ENCODE results near the gene SNTA1. TPM values are rescaled to one million over a fixed set of nuclear protein-coding genes. Genes with fewer than 3 reads are reported as not detected.
"Not testable (repeated sequence)": the region's sequence is repeated elsewhere in the genome, so short reads cannot be mapped to it uniquely, and the experiment has no call there.

The SNTA1 gene
- total RNA-seq, 2 donors from 2014 or later: 4.5 to 5.7 TPM

DNA sequence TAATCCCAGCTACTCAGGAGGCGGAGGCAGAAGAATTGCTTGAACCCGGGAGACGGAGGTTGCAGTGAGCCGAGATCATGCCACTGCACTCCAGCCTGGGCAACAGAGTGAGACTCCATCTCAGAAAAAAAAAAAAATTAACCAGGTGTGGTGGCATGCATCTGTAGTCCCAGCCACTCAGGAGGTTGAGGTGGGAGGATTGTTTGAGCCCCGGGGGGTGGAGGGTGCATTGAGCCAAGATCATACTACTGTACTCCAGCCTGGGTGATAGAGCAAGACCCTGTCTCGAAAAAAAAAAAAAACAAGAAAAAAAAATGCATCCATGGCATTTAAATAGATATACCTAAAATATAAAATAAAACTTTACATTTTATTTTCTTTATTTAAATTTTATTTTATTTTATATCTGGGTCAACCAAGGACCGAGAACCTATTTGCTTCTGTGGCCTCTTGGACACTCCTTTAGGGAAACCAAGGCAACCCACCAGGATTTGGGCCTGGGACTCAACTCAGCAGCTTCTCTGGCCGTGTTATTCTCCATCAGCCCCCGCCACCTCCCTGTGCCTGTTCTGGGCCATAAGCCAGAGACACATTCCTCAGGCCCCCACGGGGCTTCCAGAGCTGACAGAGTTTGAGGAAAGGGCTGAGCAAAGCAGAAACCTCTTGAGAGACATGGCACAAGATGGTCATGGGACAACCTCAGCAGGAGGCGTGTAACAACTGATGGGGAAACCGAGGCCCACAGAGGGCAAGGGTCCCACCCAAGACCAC, 6.2 kb downstream of the SNTA1 start:
- Histone ChIP-seq H3K27ac (no peak overlapping the region), H3K9me3 (no peaks in the 10 kb centered on the region), H3K4me3 (no peak overlapping the region), H3K9ac (ENCODE audit: low read depth in 2 of 2, low read length in 2 of 2) (no peak overlapping the region), H3K27me3 (no peaks in the 10 kb centered on the region), H3K4me1 (no peaks in the 10 kb centered on the region), H3K36me3 (no peaks in the 10 kb centered on the region)
- DNase-seq: no peak
- TF ChIP-seq, protein P1, sequence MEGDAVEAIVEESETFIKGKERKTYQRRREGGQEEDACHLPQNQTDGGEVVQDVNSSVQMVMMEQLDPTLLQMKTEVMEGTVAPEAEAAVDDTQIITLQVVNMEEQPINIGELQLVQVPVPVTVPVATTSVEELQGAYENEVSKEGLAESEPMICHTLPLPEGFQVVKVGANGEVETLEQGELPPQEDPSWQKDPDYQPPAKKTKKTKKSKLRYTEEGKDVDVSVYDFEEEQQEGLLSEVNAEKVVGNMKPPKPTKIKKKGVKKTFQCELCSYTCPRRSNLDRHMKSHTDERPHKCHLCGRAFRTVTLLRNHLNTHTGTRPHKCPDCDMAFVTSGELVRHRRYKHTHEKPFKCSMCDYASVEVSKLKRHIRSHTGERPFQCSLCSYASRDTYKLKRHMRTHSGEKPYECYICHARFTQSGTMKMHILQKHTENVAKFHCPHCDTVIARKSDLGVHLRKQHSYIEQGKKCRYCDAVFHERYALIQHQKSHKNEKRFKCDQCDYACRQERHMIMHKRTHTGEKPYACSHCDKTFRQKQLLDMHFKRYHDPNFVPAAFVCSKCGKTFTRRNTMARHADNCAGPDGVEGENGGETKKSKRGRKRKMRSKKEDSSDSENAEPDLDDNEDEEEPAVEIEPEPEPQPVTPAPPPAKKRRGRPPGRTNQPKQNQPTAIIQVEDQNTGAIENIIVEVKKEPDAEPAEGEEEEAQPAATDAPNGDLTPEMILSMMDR (IDR thresholded peaks at IDR 0.05): no peak
- intact Hi-C loops (cut with DNase I): no loop called here

DNA sequence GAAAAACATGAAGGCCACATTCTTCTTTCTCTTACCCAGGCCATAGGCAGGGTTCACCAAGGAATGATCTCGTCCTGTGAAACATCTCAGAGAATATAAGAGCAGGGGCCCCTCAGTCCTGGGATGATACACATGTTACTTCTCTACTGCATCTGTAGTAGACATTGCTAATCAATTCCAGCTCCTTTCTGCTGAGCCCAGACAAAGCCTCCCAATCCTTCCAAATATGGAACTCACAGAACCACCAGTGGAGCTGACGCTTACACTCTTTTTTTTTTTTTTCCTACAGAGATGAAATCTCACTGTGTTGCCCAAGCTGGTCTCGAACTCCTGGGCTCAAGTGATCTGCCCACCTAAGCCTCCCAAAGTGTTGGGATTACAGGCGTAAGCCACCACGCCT, 9.1 kb downstream of the SNTA1 start:
- no peaks in the 10 kb centered on the region for H3K4me1 ChIP-seq
- H3K36me3 ChIP-seq: no peaks in the 10 kb centered on the region
- no peak overlapping the region for H3K9ac ChIP-seq (ENCODE audit: low read depth in 2 of 2, low read length in 2 of 2)
- no peak overlapping the region for H3K4me3 ChIP-seq
- no peak for DNase-seq
- H3K27me3 ChIP-seq: no peaks in the 10 kb centered on the region
- intact Hi-C loops (cut with DNase I): no loop called here
- no peak overlapping the region for H3K27ac ChIP-seq
- TF ChIP-seq, protein P1 (IDR thresholded peaks at IDR 0.05): no peak
- no peaks in the 10 kb centered on the region for H3K9me3 ChIP-seq

DNA sequence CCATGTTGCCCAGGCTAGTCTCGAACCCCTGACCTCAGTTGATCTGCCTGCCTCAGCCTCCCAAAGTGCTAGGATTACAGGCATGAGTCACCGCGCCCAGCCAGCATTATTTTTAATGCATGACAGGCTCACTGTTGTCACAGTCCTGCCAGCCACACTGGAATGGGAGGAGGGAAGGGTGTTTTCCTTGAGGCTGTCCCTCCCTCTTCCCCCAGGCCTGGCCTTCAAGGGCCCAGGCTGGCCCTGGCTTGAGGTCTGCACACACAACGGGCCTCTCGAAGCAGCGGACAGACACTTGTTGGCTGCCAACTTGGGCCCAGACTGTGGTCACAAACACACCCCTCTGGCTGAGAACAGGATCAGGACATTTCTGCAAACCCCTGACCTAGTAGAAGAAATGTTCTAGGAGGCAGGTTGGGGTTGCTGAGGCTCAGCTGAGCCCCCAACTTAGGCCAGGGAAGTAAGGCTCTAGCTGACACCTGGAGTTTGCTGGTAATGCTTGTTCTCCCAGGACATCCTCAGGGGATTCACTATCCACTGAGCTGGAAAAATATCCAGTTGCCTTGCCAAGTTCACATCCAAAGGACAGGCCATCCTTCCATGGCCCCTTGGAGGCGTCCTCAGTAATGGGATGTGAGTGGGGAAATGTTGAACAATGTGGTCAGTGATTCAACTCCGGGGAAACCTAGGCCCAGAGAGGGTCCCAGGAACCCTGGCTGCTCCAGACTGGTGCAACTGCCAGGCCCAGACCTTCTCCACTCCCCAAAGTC, 9.9 kb downstream of the SNTA1 start:
- Histone ChIP-seq H3K4me1 (no peaks in the 10 kb centered on the region), H3K9me3 (no peaks in the 10 kb centered on the region), H3K27ac (no peak overlapping the region), H3K27me3 (no peaks in the 10 kb centered on the region), H3K4me3 (no peak overlapping the region), H3K36me3 (no peaks in the 10 kb centered on the region), H3K9ac (ENCODE audit: low read depth in 2 of 2, low read length in 2 of 2) (no peak overlapping the region)
- DNase-seq: no peak
- intact Hi-C loops (cut with DNase I): no loop called here
- TF ChIP-seq, protein P1 (IDR thresholded peaks at IDR 0.05): no peak

DNA sequence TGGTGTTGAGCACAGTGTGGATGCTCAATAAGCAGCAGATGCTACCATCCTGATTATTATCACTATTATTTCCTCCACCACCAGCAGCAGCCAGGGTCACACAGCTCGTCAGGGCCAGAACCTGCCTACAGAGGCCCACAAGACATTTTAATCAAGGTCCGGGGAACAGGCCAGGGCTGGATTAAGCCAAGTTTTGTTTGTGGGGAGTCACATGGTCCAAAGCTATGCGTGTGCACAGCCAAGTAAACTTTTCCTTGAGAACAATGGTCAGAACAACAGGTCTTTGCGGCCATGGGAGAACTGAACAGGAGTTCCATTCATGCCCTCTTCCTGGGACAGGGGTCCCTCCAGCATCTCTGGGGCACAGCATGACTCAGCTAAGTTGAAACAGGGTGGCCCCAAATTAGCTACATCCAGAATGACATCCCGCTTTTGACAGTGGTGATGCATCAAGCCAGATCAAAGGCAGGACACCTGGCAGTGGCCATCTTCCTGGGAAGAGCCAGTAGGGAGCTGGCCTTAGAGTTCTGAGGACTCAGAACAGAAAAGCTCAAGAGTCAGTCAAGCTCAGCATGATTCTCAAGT, 11.7 kb downstream of the SNTA1 start:
- Histone ChIP-seq H3K4me1 (no peaks in the 10 kb centered on the region), H3K27me3 (no peaks in the 10 kb centered on the region), H3K27ac (no peak overlapping the region), H3K9ac (ENCODE audit: low read depth in 2 of 2, low read length in 2 of 2) (no peak overlapping the region), H3K36me3 (no peaks in the 10 kb centered on the region), H3K4me3 (no peak overlapping the region), H3K9me3 (no peaks in the 10 kb centered on the region)
- intact Hi-C loops (cut with DNase I): no loop called here
- TF ChIP-seq, protein P1 (IDR thresholded peaks at IDR 0.05): no peak
- DNase-seq: no peak

DNA sequence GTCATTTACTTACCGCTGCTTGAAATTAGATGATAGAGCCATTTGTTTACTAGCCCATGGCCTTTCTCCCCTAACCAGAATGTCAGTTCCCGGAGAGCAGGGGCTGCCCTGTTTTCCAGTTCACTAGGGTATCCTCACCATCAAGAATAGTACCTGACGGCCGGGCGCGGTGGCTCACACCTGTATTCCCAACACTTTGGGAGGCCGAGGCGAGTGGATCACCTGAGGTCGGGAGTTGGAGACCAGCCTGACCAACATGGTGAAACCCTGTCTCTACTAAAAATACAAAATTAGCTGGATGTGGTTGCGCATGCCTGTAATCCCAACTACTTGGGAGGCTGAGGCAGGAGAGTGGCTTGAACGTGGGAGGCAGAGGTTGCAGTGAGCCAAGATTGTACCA, 19.7 kb downstream of the SNTA1 start:
- H3K4me1 ChIP-seq: not testable (repeated sequence)

More for the DNA sequence above, 19.7 kb downstream of the SNTA1 start:
- DNase-seq; H3K27me3 ChIP-seq; H3K9ac ChIP-seq (ENCODE audit: low read depth in 2 of 2, low read length in 2 of 2); H3K9me3 ChIP-seq; intact Hi-C loops (cut with DNase I); H3K27ac ChIP-seq; H3K36me3 ChIP-seq; H3K4me3 ChIP-seq: not testable (repeated sequence)

Data from colonic mucosa (tissue), 4 donors.